Sigmoid colon (tissue), 7 donors: ENCODE measurements around the gene CBARP. TPM values are rescaled to one million over a fixed set of nuclear protein-coding genes. Genes with fewer than 3 reads are reported as not detected.
A peak's percentile ranks its signal among the peaks of the same experiment; 100 is the strongest.

Experiments
- DNase-seq: peaks from one replicate; pipeline ENCODE4 v3.0.0-alpha.2; 2019
- H3K27ac ChIP-seq, 4 donors: fragments of 200-600 bp; sonication (generic); one replicate each; pipeline ENCODE4 v1.5.1; 2016 to 2019; ENCODE audit warnings: mild to moderate bottlenecking in 1 of 4
- H3K27me3 ChIP-seq, 3 donors: fragments of 200-600 bp; sonication (generic); one replicate each; pipeline ENCODE4 v1.5.1; 2019; ENCODE audit warnings: mild to moderate bottlenecking in 1 of 3
- H3K36me3 ChIP-seq, 4 donors: fragments of 200-600 bp; sonication (generic); one replicate each; pipeline ENCODE4 v1.5.1; 2016 to 2019
- H3K4me1 ChIP-seq, 4 donors: fragments of 200-600 bp; sonication (generic); one replicate each; pipeline ENCODE4 v1.5.1; 2017 to 2019
- H3K4me3 ChIP-seq, 4 donors: fragments of 200-600 bp; sonication (generic); one replicate each; pipeline ENCODE4 v1.5.1; 2017 to 2019; ENCODE audit warnings: mild to moderate bottlenecking in 2 of 4, moderate library complexity in 1 of 4
- H3K9me3 ChIP-seq, 4 donors: fragments of 200-600 bp in 3 of 4; sonication (generic) in 3 of 4; one replicate each; pipeline versions ENCODE4 v1.5.1 to v1.6.1; 2013 to 2019
- CTCF ChIP-seq, 4 experiments: fragments of 450-650 bp in 3 of 4; fragments of 200-600 bp in 1 of 4; IDR thresholded peaks; one replicate each; pipeline ENCODE4 v1.5.1; 2016 to 2019; ENCODE audit warnings: antibody characterized with exemption in 4 of 4, mild to moderate bottlenecking in 3 of 4, moderate library complexity in 2 of 4
- EP300 ChIP-seq, 4 donors: sonication (generic); formaldehyde crosslinking; IDR thresholded peaks; one replicate each; pipeline ENCODE4 v1.6.1; 2017; ENCODE audit warnings: antibody characterized with exemption in 4 of 4
- POLR2A ChIP-seq, 2 donors: fragments of 450-650 bp; IDR thresholded peaks; one replicate each; pipeline ENCODE4 v1.6.1; 2016; ENCODE audit warnings: antibody characterized with exemption in 2 of 2, mild to moderate bottlenecking in 2 of 2, moderate library complexity in 2 of 2
- POLR2AphosphoS5 ChIP-seq, 4 donors: sonication (generic); formaldehyde crosslinking; IDR thresholded peaks; one replicate each; pipeline ENCODE4 v1.6.1; 2017; ENCODE audit warnings: antibody characterized with exemption in 4 of 4
- WGBS, 2 donors: extraction: QIAGEN DNeasy Blood & Tissue Kit; methylation state at CpG; one replicate each; pipeline ENCODE4 v1.1.7; 2013; 5-methylcytosine and 5-hydroxymethylcytosine counted together
- intact Hi-C: fragments of 100-400 bp; cut with DNase I; formaldehyde crosslinking; loops from one replicate; pipeline ENCODE4 v1.15.1; 2023
- polyA plus RNA-seq, 3 donors: library from polyadenylated mRNA; stranded (reverse); fragments of 200-250 nt; gene quantifications; one replicate each; pipeline ENCODE4 v1.2.3, GENCODE V29; 2013
- total RNA-seq, 4 donors: library from RNA; depleted of rRNA; stranded (reverse); fragments of >200 nt; gene quantifications; one replicate each; pipeline ENCODE4 v1.1.0, GENCODE V29; 2016
- donor health status: healthy with polysubstance abuse.
- donor health status: Bipolar disorder and iron deficiency.
- donor health status: healthy.

The CBARP gene
- total and polyA plus RNA-seq, 7 donors, result 0.36 to 0.82 (median 0.59) TPM; not detected in 3

- WGBS, 2 donors, result 78 to 85% methylated on average over 48 of the region's 48 CpGs
- no peak for DNase-seq
- TF ChIP-seq POLR2AphosphoS5 (IDR thresholded peaks at IDR 0.05) (no peak), CTCF (IDR thresholded peaks at IDR 0.05) (peak in 2 of 4 experiments; percentile 12 to 16)
- Histone ChIP-seq H3K9me3 (no peaks in the 10 kb centered on the region), H3K27ac (no peak overlapping the region), H3K36me3 (peaks cover 13 to 87% (median 53%) of the 10 kb centered on the region in 4 donors), H3K27me3 (no peaks in the 10 kb centered on the region), H3K4me1 (peaks cover 0 to 46% (median 32%) of the 10 kb centered on the region in 4 donors), H3K4me3 (no peak overlapping the region)
- intact Hi-C loops, result no loop called here
These were observed 14.6 kb downstream of the CBARP start for GRCh38 chr19:1223018-1223855.

GRCh38 chr19:1222394-1222793 is 15.4 kb downstream of the CBARP start:
- Histone ChIP-seq H3K27me3 (no peaks in the 10 kb centered on the region), H3K4me1 (peaks cover 0 to 55% (median 41%) of the 10 kb centered on the region in 4 donors), H3K9me3 (no peaks in the 10 kb centered on the region), H3K27ac (peak overlapping the region in 1 of 4 donors; percentile 57), H3K36me3 (peaks cover 13 to 78% (median 49%) of the 10 kb centered on the region in 4 donors), H3K4me3 (no peak overlapping the region)
- TF ChIP-seq POLR2A (IDR thresholded peaks at IDR 0.05), result no peak
- no peak for TF ChIP-seq CTCF (IDR thresholded peaks at IDR 0.05)
- no peak for TF ChIP-seq EP300 (IDR thresholded peaks at IDR 0.05)
- no peak for TF ChIP-seq POLR2AphosphoS5 (IDR thresholded peaks at IDR 0.05)
- intact Hi-C loops, result no loop called here
- WGBS, 2 donors, result 93 to 96% methylated on average over 14 of the region's 14 CpGs
- no peak for DNase-seq

GRCh38 chr19:1221904-1222255 is 15.9 kb downstream of the CBARP start:
- no peaks in the 10 kb centered on the region for H3K27me3 ChIP-seq
- H3K9me3 ChIP-seq, result no peaks in the 10 kb centered on the region
- intact Hi-C loops, result loop anchor here (2.0 kb wide), 1 partner anchor 15 kb away; no protein-coding TSS in a partner anchor
- no peak overlapping the region for H3K4me3 ChIP-seq
- 92 to 95% methylated on average over 22 of the region's 22 CpGs for WGBS, 2 donors
- peaks cover 13 to 73% (median 44%) of the 10 kb centered on the region in 4 donors for H3K36me3 ChIP-seq
- DNase-seq, result no peak
- TF ChIP-seq EP300 (IDR thresholded peaks at IDR 0.05), result no peak
- no peak for TF ChIP-seq POLR2AphosphoS5 (IDR thresholded peaks at IDR 0.05)
- TF ChIP-seq CTCF (IDR thresholded peaks at IDR 0.05), result no peak
- no peak for TF ChIP-seq POLR2A (IDR thresholded peaks at IDR 0.05)
- peak overlapping the region in 1 of 4 donors; percentile 57 for H3K27ac ChIP-seq
- H3K4me1 ChIP-seq, result peaks cover 0 to 60% (median 45%) of the 10 kb centered on the region in 4 donors

- WGBS, 2 donors, result 71 to 82% methylated on average over 38 of the region's 38 CpGs
- peaks cover 13 to 67% (median 38%) of the 10 kb centered on the region in 4 donors for H3K36me3 ChIP-seq
These were observed 16.6 kb downstream of the CBARP start for GRCh38 chr19:1220976-1221903.

More at GRCh38 chr19:1220976-1221903, 16.6 kb downstream of the CBARP start:
- Histone ChIP-seq H3K4me1 (peaks cover 0 to 66% (median 51%) of the 10 kb centered on the region in 4 donors), H3K27ac (peak overlapping the region in 2 of 4 donors; percentile 5 to 57), H3K4me3 (no peak overlapping the region), H3K27me3 (no peaks in the 10 kb centered on the region), H3K9me3 (no peaks in the 10 kb centered on the region)
- DNase-seq, result peak; percentile 83
- TF ChIP-seq POLR2A (IDR thresholded peaks at IDR 0.05) (no peak), POLR2AphosphoS5 (IDR thresholded peaks at IDR 0.05) (no peak), CTCF (IDR thresholded peaks at IDR 0.05) (peak; percentile 9 to 59 (median 49)), EP300 (IDR thresholded peaks at IDR 0.05) (no peak)
- intact Hi-C loops, result loop anchor here (2.0 kb wide), 1 partner anchor 16 kb away; no protein-coding TSS in a partner anchor
